PC-9 (cell line): ENCODE measurements around the gene PTPRT. TPM values are rescaled to one million over a fixed set of nuclear protein-coding genes. Genes with fewer than 3 reads are reported as not detected.

Experiments used
- BruUV-seq: library from RNA; stranded (reverse); fragments of 400-500 nt; replicated peaks from 2 replicates; lab custom pipeline; 2021; lab: Mats Ljungman, UMichigan
- CTCF ChIA-PET: fragments of 300-600 bp; sonication (Branson Sonifier 250); formaldehyde crosslinking; loops from one replicate; lab custom pipeline; 2022; ENCODE audit warnings: antibody characterized with exemption; lab: Charles Lee
- POLR2A ChIA-PET: fragments of 300-600 bp; sonication (Branson Sonifier 250); formaldehyde crosslinking; loops from one replicate; lab custom pipeline; 2022; ENCODE audit warnings: antibody characterized with exemption; ENCODE audit not compliant: unreplicated experiment; lab: Charles Lee
- DNase-seq, 2 experiments: peaks; one replicate each; pipeline versions ENCODE4 v3.0.0 to v3.0.0-alpha.2; 2015 to 2022; ENCODE audit warnings: mixed read lengths in 1 of 2
- H2AFZ ChIP-seq: fragments of 200-600 bp; sonication (generic); 2 replicates; pipeline ENCODE4 v1.8.1; 2017; ENCODE audit warnings: antibody characterized with exemption
- H3F3A ChIP-seq: fragments of 200-600 bp; sonication (generic); 2 replicates; pipeline ENCODE4 v1.8.1; 2017; ENCODE audit warnings: antibody characterized with exemption, mild to moderate bottlenecking, low read depth; ENCODE audit not compliant: insufficient read depth
- H3K27ac ChIP-seq: fragments of 200-600 bp; sonication (generic); 2 replicates; pipeline ENCODE4 v1.6.1; 2016; ENCODE audit warnings: mixed run types
- H3K27me3 ChIP-seq: fragments of 200-600 bp; sonication (generic); 2 replicates; pipeline ENCODE4 v1.6.1; 2016; ENCODE audit warnings: low read depth, mixed run types; ENCODE audit not compliant: insufficient read depth
- H3K36me3 ChIP-seq: fragments of 200-600 bp; sonication (generic); 2 replicates; pipeline ENCODE4 v1.6.1; 2016; ENCODE audit warnings: low read depth, mixed run types
- H3K4me1 ChIP-seq: fragments of 200-600 bp; sonication (generic); replicated peaks from 2 replicates; pipeline ENCODE4 v1.6.1; 2016; ENCODE audit warnings: mixed run types; ENCODE audit not compliant: insufficient read depth
- H3K4me2 ChIP-seq: fragments of 200-600 bp; sonication (generic); 2 replicates; pipeline ENCODE4 v1.6.1; 2017; ENCODE audit warnings: mixed run types
- H3K4me3 ChIP-seq: fragments of 200-600 bp; sonication (generic); 2 replicates; pipeline ENCODE4 v1.6.1; 2016; ENCODE audit warnings: mixed run types
- H3K79me2 ChIP-seq: fragments of 200-600 bp; sonication (generic); 2 replicates; pipeline ENCODE4 v1.6.1; 2017; ENCODE audit warnings: low read depth, mixed run types
- H3K9me2 ChIP-seq: fragments of 200-600 bp; sonication (generic); 2 replicates; pipeline ENCODE4 v1.8.1; 2017; ENCODE audit warnings: mild to moderate bottlenecking; ENCODE audit not compliant: insufficient read depth
- H3K9me3 ChIP-seq: fragments of 200-600 bp; sonication (generic); 2 replicates; pipeline ENCODE4 v1.8.1; 2016; ENCODE audit warnings: low read depth; ENCODE audit not compliant: insufficient read depth
- H4K20me1 ChIP-seq: fragments of 200-600 bp; sonication (generic); 2 replicates; pipeline ENCODE4 v1.8.1; 2017; ENCODE audit not compliant: insufficient read depth
- EZH2 ChIP-seq: fragments of 200-600 bp; sonication (generic); IDR thresholded peaks from 2 replicates; pipeline ENCODE4 v1.8.0; 2017; ENCODE audit warnings: antibody characterized with exemption, low read depth
- intact Hi-C: fragments of 100-400 bp; cut with micrococcal nuclease; formaldehyde crosslinking; loops from one replicate; pipeline ENCODE4 v1.10.0; 2022; ENCODE audit not compliant: unreplicated experiment
- total RNA-seq: library from RNA; stranded (reverse); gene quantifications from 2 replicates; pipeline ENCODE4 v1.2.3, GENCODE V29; 2021
- TF ChIP-seq, protein P1 (sequence below): fragments of 200-600 bp; sonication (generic); conservative IDR thresholded peaks from 2 replicates; pipeline ENCODE4 v1.6.1; 2017; ENCODE audit warnings: mixed run types, antibody characterized with exemption, mild to moderate bottlenecking, moderate library complexity

Gene PTPRT
- total RNA-seq, 1 experiment from 2014 or later: not detected

DNA sequence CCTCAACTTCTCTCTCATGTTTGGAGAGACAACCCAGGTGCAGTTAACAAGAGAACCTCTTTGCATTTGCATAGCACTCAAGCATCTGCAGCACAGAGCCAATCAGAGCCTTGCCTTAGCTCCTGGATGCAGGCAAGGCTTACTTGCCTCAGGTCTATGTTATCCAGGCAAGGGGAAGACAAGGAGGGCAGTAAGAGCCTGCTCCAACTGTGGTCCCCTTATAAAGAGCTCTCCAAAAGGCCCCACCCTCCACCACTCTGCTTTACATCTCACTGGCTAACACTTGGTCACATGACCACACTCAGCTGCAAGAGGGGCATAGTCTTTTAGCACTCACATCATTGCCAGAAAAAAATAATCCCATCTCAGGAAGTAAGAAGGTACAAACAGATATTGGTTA, 540.0 kb downstream of the PTPRT start:
- ChIA-PET CTCF (no interaction called here), POLR2A (no interaction called here)
- H3K79me2 ChIP-seq: no peaks in the 10 kb centered on the region
- no peak for DNase-seq
- no TSS peak for BruUV-seq
- intact Hi-C loops: no loop called here
- no peak overlapping the region for H3K4me2 ChIP-seq
- H3K4me3 ChIP-seq: no peak overlapping the region
- no peak overlapping the region for H3K27ac ChIP-seq
- no peaks in the 10 kb centered on the region for H3K4me1 ChIP-seq
- TF ChIP-seq, protein P1, sequence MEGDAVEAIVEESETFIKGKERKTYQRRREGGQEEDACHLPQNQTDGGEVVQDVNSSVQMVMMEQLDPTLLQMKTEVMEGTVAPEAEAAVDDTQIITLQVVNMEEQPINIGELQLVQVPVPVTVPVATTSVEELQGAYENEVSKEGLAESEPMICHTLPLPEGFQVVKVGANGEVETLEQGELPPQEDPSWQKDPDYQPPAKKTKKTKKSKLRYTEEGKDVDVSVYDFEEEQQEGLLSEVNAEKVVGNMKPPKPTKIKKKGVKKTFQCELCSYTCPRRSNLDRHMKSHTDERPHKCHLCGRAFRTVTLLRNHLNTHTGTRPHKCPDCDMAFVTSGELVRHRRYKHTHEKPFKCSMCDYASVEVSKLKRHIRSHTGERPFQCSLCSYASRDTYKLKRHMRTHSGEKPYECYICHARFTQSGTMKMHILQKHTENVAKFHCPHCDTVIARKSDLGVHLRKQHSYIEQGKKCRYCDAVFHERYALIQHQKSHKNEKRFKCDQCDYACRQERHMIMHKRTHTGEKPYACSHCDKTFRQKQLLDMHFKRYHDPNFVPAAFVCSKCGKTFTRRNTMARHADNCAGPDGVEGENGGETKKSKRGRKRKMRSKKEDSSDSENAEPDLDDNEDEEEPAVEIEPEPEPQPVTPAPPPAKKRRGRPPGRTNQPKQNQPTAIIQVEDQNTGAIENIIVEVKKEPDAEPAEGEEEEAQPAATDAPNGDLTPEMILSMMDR: no peak
- no peak for TF ChIP-seq EZH2
- no peaks in the 10 kb centered on the region for H3F3A ChIP-seq
- H4K20me1 ChIP-seq: no peaks in the 10 kb centered on the region
- H3K36me3 ChIP-seq: no peaks in the 10 kb centered on the region
- no peaks in the 10 kb centered on the region for H3K9me2 ChIP-seq
- no peaks in the 10 kb centered on the region for H3K27me3 ChIP-seq
- no peaks in the 10 kb centered on the region for H3K9me3 ChIP-seq
- H2AFZ ChIP-seq: no peak overlapping the region

DNA sequence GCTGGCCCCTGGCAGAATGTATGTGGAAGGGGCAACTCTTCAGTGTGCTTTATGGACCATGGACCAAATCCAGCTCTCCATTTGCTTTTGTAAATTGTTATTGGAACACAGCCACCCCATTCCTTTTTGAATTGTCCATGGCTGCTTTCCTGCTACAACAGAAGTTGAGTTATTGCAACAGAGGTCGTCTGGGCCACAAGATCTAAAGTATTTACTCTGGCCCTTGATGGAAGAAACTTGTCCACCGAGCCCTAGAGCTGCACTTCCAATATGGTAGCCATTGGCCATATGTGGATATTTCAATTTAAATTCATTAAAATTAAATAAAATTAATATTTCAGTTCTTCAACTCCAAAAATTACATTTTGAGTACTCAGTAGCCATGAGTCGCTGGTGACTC, 543.5 kb downstream of the PTPRT start:
- Histone ChIP-seq H3K4me2 (no peak overlapping the region), H2AFZ (no peak overlapping the region), H3K9me2 (no peaks in the 10 kb centered on the region), H3K79me2 (no peaks in the 10 kb centered on the region), H4K20me1 (no peaks in the 10 kb centered on the region), H3K4me3 (no peak overlapping the region), H3K4me1 (no peaks in the 10 kb centered on the region), H3K27me3 (no peaks in the 10 kb centered on the region), H3F3A (no peaks in the 10 kb centered on the region), H3K27ac (no peak overlapping the region), H3K9me3 (no peaks in the 10 kb centered on the region), H3K36me3 (no peaks in the 10 kb centered on the region)
- no peak for DNase-seq
- no TSS peak for BruUV-seq
- TF ChIP-seq EZH2: no peak
- TF ChIP-seq, protein P1: no peak
- ChIA-PET POLR2A (no interaction called here), CTCF (no interaction called here)
- intact Hi-C loops: no loop called here

DNA sequence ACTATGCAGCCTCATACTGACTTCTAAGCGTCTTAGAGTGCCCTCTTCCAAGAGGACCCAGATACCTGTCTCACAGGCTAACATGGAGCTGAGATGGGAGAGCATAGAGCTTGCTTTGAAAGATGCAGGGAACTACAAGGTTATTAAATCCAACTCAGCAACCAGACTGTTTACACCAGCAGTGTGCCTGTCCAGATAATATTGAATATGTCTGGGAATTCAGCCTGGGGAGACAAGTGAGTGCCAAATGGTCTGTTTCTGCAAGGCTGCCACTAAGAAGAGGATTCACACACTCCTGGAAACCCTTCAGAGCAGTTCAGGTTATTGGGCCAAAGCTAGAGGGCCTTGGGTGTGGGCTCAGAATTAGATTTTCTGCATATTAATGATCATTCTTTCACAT, 547.8 kb downstream of the PTPRT start:
- ChIA-PET POLR2A (no interaction called here), CTCF (no interaction called here)
- Histone ChIP-seq H3F3A (no peaks in the 10 kb centered on the region), H3K4me1 (no peaks in the 10 kb centered on the region), H2AFZ (no peak overlapping the region), H3K9me2 (no peaks in the 10 kb centered on the region; the same call in 1 of the 2 replicates), H3K79me2 (no peaks in the 10 kb centered on the region), H3K36me3 (no peaks in the 10 kb centered on the region), H3K27ac (no peak overlapping the region), H3K27me3 (no peaks in the 10 kb centered on the region), H3K9me3 (no peaks in the 10 kb centered on the region), H3K4me3 (no peak overlapping the region), H4K20me1 (no peaks in the 10 kb centered on the region), H3K4me2 (no peak overlapping the region)
- intact Hi-C loops: no loop called here
- TF ChIP-seq EZH2: no peak
- TF ChIP-seq, protein P1: no peak
- no peak for DNase-seq
- no TSS peak for BruUV-seq
